ENCODE measurements around the gene CDK5.

The CDK5 gene

DNA sequence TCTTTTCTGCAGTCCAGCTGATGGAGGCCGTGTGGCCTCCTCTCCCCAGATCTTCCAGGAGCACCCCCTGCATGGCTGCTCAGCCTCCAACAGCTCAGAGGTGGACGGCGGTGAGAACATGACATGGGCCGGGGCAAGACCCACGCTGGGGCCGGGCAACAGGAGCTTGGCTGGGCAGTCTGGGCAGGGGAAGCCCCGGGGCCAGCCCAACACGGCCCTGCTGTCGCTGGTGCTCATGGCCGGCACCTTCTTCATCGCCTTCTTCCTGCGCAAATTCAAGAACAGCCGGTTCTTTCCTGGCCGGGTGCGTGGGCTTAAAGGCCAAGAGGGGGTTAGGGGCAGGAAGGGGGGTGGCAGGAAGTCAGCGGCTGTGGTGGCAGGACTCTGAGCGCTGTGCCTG, 16.3 kb upstream of the CDK5 start:
- no peak for DNase-seq (ENCODE audit: low spot score)

DNA sequence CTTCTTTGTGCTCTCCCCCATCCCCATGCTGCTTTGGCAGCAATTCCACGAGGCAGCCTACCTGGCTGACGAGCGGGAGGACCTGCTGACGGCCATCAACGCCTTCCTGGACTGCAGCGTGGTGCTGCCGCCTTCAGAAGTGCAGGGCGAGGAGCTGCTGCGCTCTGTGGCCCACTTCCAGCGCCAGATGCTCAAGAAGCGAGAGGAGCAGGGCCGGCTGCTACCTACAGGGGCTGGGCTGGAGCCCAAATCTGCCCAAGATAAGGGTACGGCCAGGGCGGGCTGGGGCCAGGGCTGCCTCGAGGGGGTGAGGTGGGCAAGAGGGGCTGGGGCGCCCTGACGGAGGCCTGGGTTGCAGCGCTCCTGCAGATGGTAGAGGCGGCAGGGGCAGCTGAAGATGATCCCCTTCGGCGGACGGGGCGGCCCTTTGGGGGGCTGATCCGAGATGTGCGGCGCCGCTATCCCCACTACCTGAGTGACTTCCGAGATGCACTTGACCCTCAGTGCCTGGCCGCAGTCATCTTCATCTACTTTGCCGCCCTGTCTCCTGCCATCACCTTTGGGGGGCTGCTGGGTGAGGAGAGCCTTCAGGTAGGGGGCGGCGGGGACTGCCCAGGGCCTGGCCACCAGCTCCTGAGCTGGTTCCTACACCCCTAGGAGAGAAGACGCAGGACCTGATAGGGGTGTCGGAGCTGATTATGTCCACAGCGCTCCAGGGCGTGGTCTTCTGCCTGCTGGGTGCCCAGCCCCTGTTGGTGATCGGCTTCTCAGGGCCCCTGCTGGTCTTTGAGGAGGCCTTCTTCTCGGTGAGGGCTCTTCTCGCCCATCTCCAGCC, 13.6 kb upstream of the CDK5 start:
- no peak for DNase-seq (ENCODE audit: low spot score)

DNA sequence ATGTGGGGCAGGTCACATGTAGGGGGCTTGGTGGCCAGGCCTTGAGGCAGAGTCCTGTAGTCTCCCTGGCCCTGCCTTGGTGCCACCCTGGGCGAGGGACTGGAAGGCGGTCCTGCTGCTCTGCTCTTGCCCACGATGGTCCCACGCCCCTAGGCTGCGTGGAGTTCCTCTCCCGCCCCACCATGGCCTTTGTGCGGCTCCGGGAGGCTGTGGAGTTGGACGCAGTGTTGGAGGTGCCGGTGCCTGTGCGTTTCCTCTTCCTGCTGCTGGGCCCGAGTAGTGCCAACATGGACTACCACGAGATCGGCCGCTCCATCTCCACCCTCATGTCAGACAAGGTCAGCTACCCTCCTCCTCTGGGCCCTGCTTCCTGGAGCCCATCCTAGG, 12.9 kb upstream of the CDK5 start:
- no peak for DNase-seq (ENCODE audit: low spot score)

GRCh38 chr7:151069841-151070573, 12.3 kb upstream of the CDK5 start:
- DNase-seq (ENCODE audit: low spot score) = no peak

- no peak for DNase-seq (ENCODE audit: low spot score)
Measured at GRCh38 chr7:151068069-151068773, 10.5 kb upstream of the CDK5 start.

- DNase-seq (ENCODE audit: low spot score) = no peak
Measured at GRCh38 chr7:151066273-151066974, 8.7 kb upstream of the CDK5 start.

DNA sequence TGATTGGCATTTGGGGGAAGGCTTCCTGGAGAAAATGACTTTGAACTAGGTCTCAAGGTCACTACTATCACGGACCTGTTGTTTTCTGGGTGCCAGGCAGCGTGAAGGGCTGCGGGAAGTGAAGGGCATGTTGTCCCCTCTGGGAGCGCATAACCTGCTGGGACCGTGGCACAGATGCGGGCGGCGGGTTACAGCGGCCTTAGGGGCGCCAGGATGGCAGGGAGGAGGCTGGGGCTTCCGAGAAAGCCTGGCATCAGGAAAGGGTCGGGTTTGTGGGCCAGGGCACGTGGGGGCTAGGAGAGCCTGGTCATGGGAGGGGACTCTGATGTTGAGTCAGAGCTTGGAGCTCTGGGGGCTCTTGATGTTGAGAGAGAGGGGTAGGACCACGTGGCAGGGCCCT, 7.8 kb upstream of the CDK5 start:
- no peak for DNase-seq (ENCODE audit: low spot score)

GRCh38 chr7:151064993-151065392, 7.3 kb upstream of the CDK5 start:
- no peak for DNase-seq (ENCODE audit: low spot score)

- DNase-seq (ENCODE audit: low spot score) = no peak
Measured at GRCh38 chr7:151064454-151064853, 6.8 kb upstream of the CDK5 start.

DNA sequence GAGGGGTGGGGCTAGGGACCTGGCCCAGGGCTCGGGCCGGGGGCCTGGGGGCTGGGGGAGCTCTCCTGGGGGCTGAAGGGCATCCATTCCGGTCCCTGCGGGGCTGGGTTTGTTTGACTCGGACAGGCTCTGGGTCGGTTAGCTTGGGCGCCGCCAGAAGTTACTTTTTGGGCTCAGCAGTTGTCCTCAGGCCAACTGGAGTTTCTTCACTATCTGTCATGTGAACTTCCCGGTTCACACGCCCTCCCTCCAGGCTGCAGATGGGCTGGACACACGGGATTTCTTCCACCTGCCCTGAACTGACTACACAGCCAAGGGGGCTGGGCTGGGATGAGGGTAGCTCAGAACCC, 5.5 kb upstream of the CDK5 start:
- DNase-seq (ENCODE audit: low spot score) = no peak

DNA sequence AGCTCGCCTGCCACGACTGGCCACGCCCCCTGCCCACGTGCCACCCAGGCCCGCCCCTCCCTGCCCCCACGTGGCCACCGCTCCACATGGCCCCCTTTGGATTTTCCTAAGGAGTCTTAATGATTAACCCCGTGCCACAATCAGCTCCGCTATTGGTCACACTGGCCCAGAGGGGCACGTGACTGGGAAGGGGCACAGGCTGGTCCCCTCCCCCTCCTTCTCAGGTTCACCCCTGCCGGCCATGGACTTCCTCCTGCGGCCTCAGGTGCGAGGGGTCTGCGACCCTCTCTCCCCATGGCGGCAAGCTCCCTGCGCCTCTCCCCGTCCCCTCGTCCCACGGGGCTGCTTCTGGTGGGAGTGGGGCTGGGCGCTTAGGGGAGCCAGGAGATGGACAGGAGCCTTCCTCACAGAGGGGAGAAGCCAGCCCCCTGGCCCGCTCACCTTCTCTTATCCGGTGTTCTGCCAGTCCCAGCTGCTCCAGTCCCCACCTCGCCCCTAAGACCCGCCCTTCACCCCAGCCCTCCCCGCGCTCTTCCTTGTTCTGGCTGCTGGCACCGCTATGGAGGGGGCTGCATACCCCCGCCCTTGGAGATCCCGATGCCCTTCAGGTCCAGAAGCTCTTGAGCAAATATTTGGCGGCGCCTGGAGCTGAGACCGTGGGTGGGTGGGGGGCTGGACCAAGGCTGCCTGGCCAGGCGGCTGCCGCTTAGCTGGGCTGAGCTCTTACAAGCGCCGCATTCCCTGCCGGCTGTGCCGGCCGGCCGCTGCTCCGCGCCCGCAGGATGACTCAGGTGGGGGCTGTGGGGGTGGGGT, 4.9 kb upstream of the CDK5 start:
- peak; percentile 85 for DNase-seq (ENCODE audit: low spot score)

GRCh38 chr7:151062111-151062398, 4.4 kb upstream of the CDK5 start:
- DNase-seq (ENCODE audit: low spot score) = no peak

- no peak for DNase-seq (ENCODE audit: low spot score)
Measured at GRCh38 chr7:151061213-151062110, 3.8 kb upstream of the CDK5 start.

DNA sequence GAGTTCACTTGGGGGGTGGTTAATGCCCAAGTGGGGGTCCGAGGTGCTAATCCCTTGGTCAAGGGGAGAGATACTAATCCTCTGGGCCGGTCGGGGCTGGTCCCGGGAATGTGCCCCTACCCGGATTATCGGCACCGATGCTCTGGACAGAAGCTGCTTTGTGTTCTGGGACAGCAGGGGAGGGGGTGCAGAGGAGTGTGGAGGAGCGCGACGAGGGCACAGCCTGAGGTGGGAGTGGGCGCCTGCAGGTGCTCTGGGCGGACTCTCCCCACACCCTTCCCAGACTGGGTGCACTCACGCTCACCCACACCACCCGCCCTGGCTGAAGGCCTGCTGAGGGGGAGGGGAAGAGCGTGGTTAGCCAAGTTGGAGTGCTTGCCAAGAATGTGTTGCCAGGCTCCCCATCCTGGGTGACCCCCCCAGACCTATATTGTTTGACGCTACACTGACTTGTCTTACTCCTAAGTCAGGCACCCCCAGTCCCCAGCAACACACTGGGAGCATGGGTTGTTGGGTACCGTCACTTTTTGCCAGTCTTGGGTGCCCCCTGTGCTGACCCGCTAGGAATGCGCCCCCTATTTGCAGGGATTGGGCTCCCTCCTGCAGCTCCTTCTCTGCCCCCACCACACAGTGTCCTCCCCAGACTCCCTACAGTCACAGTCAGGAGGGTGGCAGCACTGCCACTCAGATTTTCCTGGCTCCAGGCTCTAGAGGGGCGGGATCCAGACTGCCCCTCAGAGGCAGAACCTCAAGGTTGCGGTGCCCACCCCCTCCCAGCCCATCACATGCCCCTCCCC, 2.9 kb upstream of the CDK5 start:
- DNase-seq (ENCODE audit: low spot score) = no peak

- DNase-seq (ENCODE audit: low spot score) = no peak
Measured at GRCh38 chr7:151060113-151060415, 2.4 kb upstream of the CDK5 start.

DNA sequence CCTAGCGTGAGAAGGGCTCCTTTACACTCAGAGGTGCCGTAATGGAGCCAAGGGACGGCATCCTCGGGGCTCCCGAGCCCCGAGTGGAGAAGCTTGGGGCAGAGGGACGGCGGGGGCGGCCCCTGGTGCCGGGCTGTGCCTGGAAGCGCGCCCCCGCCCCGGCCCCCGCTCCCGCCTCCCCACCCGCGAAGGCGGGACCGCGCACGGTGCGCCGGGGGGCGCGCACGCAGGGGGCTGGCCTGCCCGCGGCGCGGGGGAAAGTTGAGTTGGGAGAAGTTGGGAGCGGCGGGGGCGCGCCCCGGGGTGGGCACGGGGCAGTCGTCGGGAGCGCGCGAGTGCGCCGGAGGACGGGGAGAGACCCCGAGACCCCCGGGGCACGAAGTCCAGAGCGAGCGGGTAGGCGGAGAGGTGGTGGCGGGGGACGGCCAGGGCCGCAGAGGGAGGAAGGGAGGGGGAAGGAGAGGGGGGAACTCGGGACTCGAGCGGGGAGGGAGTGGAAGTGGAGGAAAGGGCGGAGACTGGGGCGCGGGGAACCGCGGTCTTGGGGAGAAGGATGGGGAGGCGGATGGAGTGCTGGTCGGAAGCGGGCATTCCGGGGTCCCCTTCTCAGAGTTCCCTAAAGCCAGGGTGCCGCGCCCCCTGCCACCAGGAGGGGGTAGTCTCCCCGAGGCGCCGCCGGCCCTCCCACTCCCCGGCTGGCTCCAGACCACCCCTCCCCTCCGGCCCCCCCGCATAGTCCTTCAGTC, 1.8 kb upstream of the CDK5 start, which contains the start of gene SLC4A2:
SLC4A2 (plus strand) TSS at position 223 of the 746 bp plus-strand sequence. CDS start 2,399 bp downstream, outside the sequence.
- DNase-seq (ENCODE audit: low spot score) = peak; percentile 85

DNA sequence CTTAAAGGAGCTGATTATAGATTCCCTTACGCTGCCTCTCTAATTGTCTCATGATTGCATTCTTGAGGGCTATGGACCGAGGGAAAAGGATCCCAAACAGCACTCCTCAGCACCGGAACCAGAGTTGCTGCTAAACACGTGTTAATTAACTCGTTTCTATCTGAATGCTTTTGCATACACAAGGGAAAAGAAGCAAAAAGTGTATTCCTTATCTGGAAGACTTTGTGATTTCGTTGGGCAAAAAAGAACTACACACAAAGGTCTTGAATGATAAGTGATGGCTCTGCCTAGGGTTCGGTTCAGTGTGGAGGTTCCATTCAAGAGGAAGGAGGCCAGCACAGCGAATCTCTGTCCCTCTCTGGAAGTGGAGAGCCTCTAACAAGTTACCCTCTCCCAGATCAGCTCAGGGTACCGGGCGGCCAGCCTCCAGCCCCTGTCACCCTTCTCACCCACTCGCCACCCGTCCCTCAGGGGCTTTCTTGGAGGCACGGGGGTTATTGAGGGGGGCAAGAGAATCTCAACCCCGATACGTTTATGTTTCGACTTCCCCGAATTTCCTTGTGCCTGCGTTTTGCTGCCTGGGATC, 1.2 kb upstream of the CDK5 start:
- DNase-seq (ENCODE audit: low spot score) = no peak

GRCh38 chr7:151057989-151058780, 488 bp upstream of the CDK5 start:
- peak; percentile 95 for DNase-seq (ENCODE audit: low spot score)
